OCI-M1 (cell line): ENCODE results near the gene KCP.

Experiments
- DNase-seq: peaks from one replicate; lab custom pipeline; 2025; lab: John Stamatoyannopoulos, UW

KCP gene

GRCh38 chr7:128872394-128872824 lies 38.1 kb downstream of the KCP start:
- DNase-seq, result no peak

DNA sequence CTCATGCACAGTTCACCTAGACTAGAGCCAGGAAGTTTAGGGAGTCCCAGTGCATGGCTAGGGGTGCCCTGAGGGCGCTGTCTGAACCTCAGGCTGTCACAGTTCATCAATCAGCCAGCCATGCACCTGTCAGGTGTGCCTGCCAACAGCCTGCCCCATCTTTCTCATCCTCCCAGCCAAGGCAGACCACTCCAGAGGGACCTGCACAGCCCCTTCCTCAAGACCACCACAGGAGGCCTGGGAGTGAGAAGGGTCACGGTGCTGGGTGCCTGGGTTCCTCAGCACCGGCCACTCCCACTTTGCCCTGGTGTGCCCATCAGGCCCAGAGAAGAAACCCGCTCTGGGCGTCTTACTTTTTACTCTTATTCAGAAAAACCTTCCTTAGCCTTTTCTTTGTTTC lies 39.5 kb downstream of the KCP start:
- no peak for DNase-seq

GRCh38 chr7:128869944-128870285 lies 40.6 kb downstream of the KCP start:
- no peak for DNase-seq

- no peak for DNase-seq
Observed at GRCh38 chr7:128869138-128869943, 41.2 kb downstream of the KCP start.

- no peak for DNase-seq
Observed at GRCh38 chr7:128868624-128869137, 41.8 kb downstream of the KCP start.

GRCh38 chr7:128867842-128868623 lies 42.5 kb downstream of the KCP start:
- no peak for DNase-seq

- no peak for DNase-seq
Observed at GRCh38 chr7:128867241-128867640, 43.3 kb downstream of the KCP start.

- DNase-seq, result no peak
Observed at GRCh38 chr7:128865996-128866877, 44.3 kb downstream of the KCP start.

GRCh38 chr7:128865303-128865702 lies 45.2 kb downstream of the KCP start:
- no peak for DNase-seq

DNA sequence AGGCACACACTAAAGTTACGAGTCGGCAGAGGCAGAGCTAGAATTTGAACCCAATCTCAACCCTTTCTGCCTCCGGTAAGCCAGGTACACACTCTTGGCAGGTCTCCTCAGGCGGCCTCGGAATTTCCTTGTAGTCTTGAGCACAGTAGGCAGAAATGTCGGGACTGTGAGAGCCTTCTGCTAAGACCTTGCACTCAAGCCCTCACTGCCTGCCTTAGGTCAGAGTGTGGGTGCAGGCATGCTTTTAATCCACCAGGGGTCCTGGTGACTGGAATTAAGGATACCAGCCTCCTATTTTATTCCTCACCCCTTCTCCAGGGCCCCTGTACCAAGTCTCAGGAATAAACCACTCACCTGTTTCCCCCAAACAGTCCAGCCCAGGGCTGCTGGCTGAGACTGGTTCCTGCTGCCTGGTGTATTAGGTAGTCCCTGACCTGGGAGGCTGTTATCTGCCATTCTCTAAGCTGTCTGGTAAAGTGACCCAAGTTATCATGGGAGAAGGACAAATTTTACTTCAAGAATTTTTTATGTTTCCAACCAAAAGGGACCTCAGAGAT lies 47.0 kb downstream of the KCP start:
- peak; percentile 66 for DNase-seq

GRCh38 chr7:128862571-128863432 lies 47.7 kb downstream of the KCP start, which contains the start of gene ATP6V1F:
Gene ATP6V1F (plus strand): TSS chr7:128862856. CDS start chr7:128862905, 49 bp downstream.
- peak; percentile 97 for DNase-seq

DNA sequence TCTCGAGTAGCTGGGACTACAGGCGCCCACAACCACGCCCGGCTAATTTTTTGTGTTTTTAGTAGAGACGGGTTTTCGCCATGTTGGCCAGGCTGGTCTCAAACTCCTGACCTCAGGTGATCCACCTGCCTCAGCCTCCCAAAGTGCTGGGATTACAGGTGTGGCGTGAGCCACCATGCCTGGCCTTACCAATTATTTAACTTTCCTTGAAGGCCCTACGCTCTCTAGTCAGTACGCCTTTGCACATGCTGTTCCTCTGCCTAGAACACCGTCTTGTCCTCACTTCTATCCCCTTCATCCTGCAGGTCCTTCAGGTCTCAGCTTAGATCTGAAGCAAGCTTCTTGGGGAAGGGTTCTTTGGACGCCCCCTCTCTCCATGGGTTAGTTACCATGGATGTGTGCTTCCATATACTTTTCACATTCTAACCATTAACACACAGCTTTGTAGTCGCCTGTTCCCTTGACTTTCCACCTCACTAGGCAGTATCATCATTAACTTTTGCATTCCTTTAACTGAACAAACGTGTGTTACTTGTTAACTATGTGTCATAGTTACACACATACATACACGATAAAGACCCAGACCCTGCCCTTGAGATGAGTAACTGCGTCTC lies 48.4 kb downstream of the KCP start:
- no peak for DNase-seq

GRCh38 chr7:128860158-128861073 lies 50.1 kb downstream of the KCP start:
- DNase-seq, result peak; percentile 65

DNA sequence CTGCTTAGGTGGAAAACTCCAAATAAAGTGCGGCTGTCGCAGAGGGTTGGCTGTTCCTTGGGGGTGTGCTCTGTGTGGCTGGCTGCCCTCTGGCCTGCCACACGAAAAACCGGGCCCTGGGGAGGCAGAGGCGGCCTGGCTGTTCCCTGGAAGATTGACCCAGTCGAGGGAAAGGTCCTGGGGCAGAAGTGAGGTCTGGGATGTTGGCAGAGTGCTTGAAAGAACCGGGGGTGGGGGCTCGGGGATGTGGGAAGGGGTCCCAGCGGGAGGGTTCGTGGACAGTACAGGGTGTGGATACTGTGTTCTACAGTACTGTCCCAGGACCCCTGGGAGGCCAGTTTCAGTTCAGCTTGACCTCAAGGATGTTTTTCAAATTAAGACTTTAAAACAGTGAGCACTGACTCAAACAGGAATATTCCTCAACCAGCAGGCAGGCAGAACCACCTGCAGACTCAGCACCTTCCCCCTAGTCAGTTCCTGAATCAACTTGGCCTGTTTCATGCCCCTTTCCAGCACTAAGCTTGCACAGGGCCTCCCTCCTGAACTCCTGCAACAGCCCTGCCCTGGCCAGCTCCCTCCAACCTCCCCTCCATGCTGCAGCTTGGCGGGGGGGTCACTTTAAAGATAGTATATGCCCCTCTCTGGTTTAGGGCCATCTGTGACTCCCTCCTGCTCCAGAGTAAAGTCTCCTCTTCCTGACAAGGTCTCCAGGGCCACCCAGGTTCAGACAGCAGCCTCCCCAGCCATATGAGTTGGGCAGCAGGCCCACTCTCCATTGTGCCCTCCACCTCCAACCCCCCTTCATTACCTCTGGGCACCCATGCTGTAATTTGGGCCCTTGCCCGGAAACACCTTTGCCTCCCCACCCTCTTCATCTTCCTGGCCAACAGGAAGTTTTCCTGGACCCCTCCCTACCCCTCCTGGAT lies 51.0 kb downstream of the KCP start:
- DNase-seq, result no peak

DNA sequence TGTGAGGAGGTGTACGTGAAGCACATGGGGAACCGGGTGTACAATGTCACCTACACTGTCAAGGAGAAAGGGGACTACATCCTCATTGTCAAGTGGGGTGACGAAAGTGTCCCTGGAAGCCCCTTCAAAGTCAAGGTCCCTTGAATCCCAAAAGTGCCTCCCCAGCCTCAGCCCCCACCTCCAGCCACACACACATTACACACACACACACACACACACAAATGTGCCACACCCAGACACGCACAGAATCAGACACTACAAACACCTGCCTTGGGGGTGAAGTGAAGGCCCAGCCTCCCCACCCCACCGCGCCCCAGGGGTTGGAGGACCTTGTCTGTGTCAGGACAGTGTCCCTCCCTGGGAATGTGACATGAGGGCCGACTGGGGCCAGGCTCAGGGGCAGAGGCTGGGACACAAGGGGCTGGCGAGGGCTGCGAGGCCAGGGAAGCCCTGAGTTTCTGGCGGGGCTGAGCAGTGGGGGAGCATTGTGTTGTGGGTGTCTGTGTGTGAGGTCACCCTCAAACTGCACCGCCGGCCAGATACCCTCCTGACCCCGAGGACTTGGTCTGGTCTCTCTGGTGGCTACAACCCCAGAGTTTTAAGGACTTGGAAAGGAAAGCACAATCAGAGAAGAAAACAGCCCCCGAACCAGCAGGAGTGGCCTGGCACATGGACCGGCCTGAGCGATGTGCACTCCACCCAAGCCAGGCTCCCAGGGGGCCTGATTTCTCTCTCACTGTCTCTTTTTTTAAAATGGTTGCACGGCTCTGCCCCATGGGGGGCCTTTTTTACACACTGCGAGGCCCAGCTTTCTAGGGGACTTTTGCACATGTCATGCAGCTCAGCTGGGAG lies 51.9 kb downstream of the KCP start:
- DNase-seq, result no peak

DNA sequence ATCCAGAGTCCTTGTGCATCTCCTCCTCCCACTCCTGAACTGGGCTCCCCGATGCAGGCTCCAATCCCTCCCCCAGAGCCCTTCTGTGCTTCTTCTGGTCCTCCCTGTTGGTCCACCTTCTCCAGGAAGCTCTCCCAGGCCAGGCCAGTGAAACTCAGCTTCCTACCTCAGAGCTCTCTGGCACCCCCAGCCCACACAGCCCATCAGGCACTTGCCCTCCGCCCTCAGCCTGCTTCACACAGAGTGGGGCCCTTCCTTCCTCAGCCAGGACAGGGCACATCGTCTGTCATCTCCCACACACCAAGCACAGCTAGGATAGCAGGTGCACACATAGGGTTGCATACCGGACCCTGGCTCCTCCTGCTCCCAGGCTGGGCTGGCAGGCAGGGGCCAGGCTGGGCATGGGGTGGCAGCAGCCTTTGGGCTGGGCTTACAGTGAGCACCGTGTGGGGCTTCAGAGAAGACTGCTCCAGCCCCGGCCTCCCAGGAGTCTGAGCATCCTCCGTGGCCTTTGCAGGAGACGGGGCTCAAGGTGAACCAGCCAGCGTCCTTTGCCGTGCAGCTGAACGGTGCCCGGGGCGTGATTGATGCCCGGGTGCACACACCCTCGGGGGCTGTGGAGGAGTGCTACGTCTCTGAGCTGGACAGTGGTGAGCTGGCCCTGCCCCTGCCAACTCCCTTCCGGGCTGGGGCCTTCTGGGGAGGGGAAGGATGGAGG lies 54.3 kb downstream of the KCP start:
- DNase-seq, result no peak
